ENCODE measurements around the gene KIF11. TPM values are rescaled to one million over a fixed set of nuclear protein-coding genes. Genes with fewer than 3 reads are reported as not detected.

Gene KIF11
- total RNA-seq, 1 donor from 2014 or later = not detected

- Histone ChIP-seq H3K27me3 (no peaks in the 10 kb centered on the region), H3K4me1 (peaks cover 4 to 5% of the 10 kb centered on the region in 2 donors), H3K27ac (peak overlapping the region; percentile 92 to 96), H3K4me3 (peak overlapping the region; percentile 58 to 70), H3K36me3 (no peaks in the 10 kb centered on the region), H3K9me3 (no peaks in the 10 kb centered on the region)
- peak; percentile 78 to 97 for DNase-seq (ENCODE audit: low spot score in 2 of 2)
- intact Hi-C loops (cut with DNase I) = loop anchor here (1.0 to 5.0 kb wide), 4 partner anchors 18 to 1111 kb away; partner anchors contain the start of gene FRA10AC1
- no peak for TF ChIP-seq CTCF (IDR thresholded peaks at IDR 0.05)
These were observed 1.3 kb upstream of the KIF11 start for GRCh38 chr10:92591550-92592022.

GRCh38 chr10:92593619-92594588 lies 974 bp downstream of the KIF11 start:
- intact Hi-C loops (cut with DNase I) = loop anchor here (5.0 kb wide), 3 partner anchors 103 to 1108 kb away; partner anchors contain the start of gene FRA10AC1
- no peak overlapping the region for H3K27ac ChIP-seq

GRCh38 chr10:92595505-92595904 lies 2.6 kb downstream of the KIF11 start:
- no peak for TF ChIP-seq CTCF (IDR thresholded peaks at IDR 0.05)

More at GRCh38 chr10:92593619-92594588, 974 bp downstream of the KIF11 start:
- TF ChIP-seq CTCF (IDR thresholded peaks at IDR 0.05) = no peak
- peak overlapping the region; percentile 58 to 70 for H3K4me3 ChIP-seq
- H3K36me3 ChIP-seq = no peaks in the 10 kb centered on the region
- peaks cover 4 to 5% of the 10 kb centered on the region in 2 donors for H3K4me1 ChIP-seq
- no peaks in the 10 kb centered on the region for H3K27me3 ChIP-seq
- no peaks in the 10 kb centered on the region for H3K9me3 ChIP-seq
- DNase-seq (ENCODE audit: low spot score in 2 of 2) = no peak

GRCh38 chr10:92598321-92598720 lies 5.4 kb downstream of the KIF11 start:
- Histone ChIP-seq H3K4me3 (no peak overlapping the region), H3K36me3 (no peaks in the 10 kb centered on the region), H3K9me3 (no peaks in the 10 kb centered on the region), H3K27me3 (no peaks in the 10 kb centered on the region), H3K27ac (no peak overlapping the region), H3K4me1 (peaks cover 0 to 3% of the 10 kb centered on the region in 2 donors)
- intact Hi-C loops (cut with DNase I) = no loop called here
- no peak for DNase-seq (ENCODE audit: low spot score in 2 of 2)
- TF ChIP-seq CTCF (IDR thresholded peaks at IDR 0.05) = no peak

More at GRCh38 chr10:92595505-92595904, 2.6 kb downstream of the KIF11 start:
- peaks cover 4 to 5% of the 10 kb centered on the region in 2 donors for H3K4me1 ChIP-seq
- intact Hi-C loops (cut with DNase I) = no loop called here
- H3K36me3 ChIP-seq = no peaks in the 10 kb centered on the region
- H3K4me3 ChIP-seq = no peak overlapping the region
- H3K9me3 ChIP-seq = no peaks in the 10 kb centered on the region
- H3K27ac ChIP-seq = no peak overlapping the region
- H3K27me3 ChIP-seq = no peaks in the 10 kb centered on the region
- DNase-seq (ENCODE audit: low spot score in 2 of 2) = no peak

- no peak for DNase-seq (ENCODE audit: low spot score in 2 of 2)
- Histone ChIP-seq H3K36me3 (no peaks in the 10 kb centered on the region), H3K27me3 (no peaks in the 10 kb centered on the region), H3K4me1 (no peaks in the 10 kb centered on the region), H3K9me3 (no peaks in the 10 kb centered on the region), H3K27ac (no peak overlapping the region), H3K4me3 (no peak overlapping the region)
- TF ChIP-seq CTCF (IDR thresholded peaks at IDR 0.05) = no peak
- intact Hi-C loops (cut with DNase I) = no loop called here
These were observed 11.9 kb downstream of the KIF11 start for GRCh38 chr10:92604841-92605240.

All from ascending aorta (tissue), 2 donors.